Cardiac muscle cell (in vitro differentiated cells and primary cell): Measurements from ENCODE around the gene NRL. TPM values are rescaled to one million over a fixed set of nuclear protein-coding genes. Genes with fewer than 3 reads are reported as not detected.

Experiments
- DNase-seq, 2 donors: peaks; one replicate each; pipeline versions ENCODE4 v3.0.0 to v3.0.0-alpha.2; 2010 to 2017; ENCODE audit warnings: low read depth in 1 of 2, low spot score in 1 of 2
- H3K27ac ChIP-seq: fragments of 200-600 bp; sonication (generic); 2 replicates; pipeline ENCODE4 v1.5.1; 2016
- H3K27me3 ChIP-seq: fragments of 200-600 bp; sonication (generic); 2 replicates; pipeline ENCODE4 v1.6.0; 2016; ENCODE audit warnings: control low read depth
- H3K36me3 ChIP-seq: fragments of 200-600 bp; sonication (generic); 2 replicates; pipeline ENCODE4 v1.5.1; 2016; ENCODE audit warnings: control low read depth
- H3K4me1 ChIP-seq: fragments of 200-600 bp; sonication (generic); 2 replicates; pipeline ENCODE4 v1.8.1; 2017; ENCODE audit warnings: low read depth, mild to moderate bottlenecking, mixed run types
- H3K4me3 ChIP-seq: fragments of 200-600 bp; sonication (generic); 2 replicates; pipeline ENCODE4 v1.5.1; 2016; ENCODE audit warnings: mild to moderate bottlenecking
- H3K9me3 ChIP-seq: fragments of 200-600 bp; sonication (generic); 2 replicates; pipeline ENCODE4 v1.5.1; 2017; ENCODE audit warnings: low read depth, mild to moderate bottlenecking, control low read depth
- CTCF ChIP-seq: IDR thresholded peaks from 2 replicates; pipeline ENCODE4 v1.5.1; 2012; ENCODE audit warnings: low read depth, mild to moderate bottlenecking, low read length
- polyA plus RNA-seq: library from polyadenylated mRNA; unstranded; fragments of >200 nt; fragmentation: Nextera tagmentation; extraction: Ambion mirVana; gene quantifications from 2 replicates; pipeline ENCODE4 v1.2.1, GENCODE V29; 2016
- total RNA-seq: library from RNA; depleted of rRNA; stranded (reverse); fragments of >200 nt; gene quantifications from 2 replicates; pipeline ENCODE4 v1.2.3, GENCODE V29; 2016

NRL gene
- total RNA-seq, result 4.2 and 6.7 TPM in 2 replicates
- 4.8 and 5.1 TPM in 2 replicates for polyA plus RNA-seq

GRCh38 chr14:24114532-24115421, at the start of gene NRL, which contains the start of gene DCAF11:
Gene NRL, minus strand, starts transcription at chr14:24114949. Its CDS starts 32,101 bp downstream, at chr14:24082848.
Gene DCAF11, plus strand, starts transcription at chr14:24114777. Its CDS starts 818 bp downstream, at chr14:24115595.
- peaks cover 11% of the 10 kb centered on the region for H3K4me1 ChIP-seq
- peak within 1 kb of the TSS; percentile 44 for H3K4me3 ChIP-seq
- no peaks in the 10 kb centered on the region for H3K9me3 ChIP-seq
- peaks cover 26% of the 10 kb centered on the region for H3K36me3 ChIP-seq
- no peak for TF ChIP-seq CTCF
- DNase-seq, result peak; percentile 99 to 100
- H3K27ac ChIP-seq, result peak within 1 kb of the TSS; percentile 92
- H3K27me3 ChIP-seq, result no peaks in the 10 kb centered on the region

- Histone ChIP-seq H3K9me3 (no peaks in the 10 kb centered on the region), H3K27ac (peak overlapping the region; percentile 75), H3K27me3 (no peaks in the 10 kb centered on the region), H3K36me3 (peaks cover 22% of the 10 kb centered on the region), H3K4me3 (no peak overlapping the region), H3K4me1 (peaks cover 11% of the 10 kb centered on the region)
- TF ChIP-seq CTCF, result no peak
- DNase-seq, result peak in 1 of 2 donors; percentile 52
Measured at GRCh38 chr14:24162093-24162492, 47.3 kb upstream of the NRL start.

DNA sequence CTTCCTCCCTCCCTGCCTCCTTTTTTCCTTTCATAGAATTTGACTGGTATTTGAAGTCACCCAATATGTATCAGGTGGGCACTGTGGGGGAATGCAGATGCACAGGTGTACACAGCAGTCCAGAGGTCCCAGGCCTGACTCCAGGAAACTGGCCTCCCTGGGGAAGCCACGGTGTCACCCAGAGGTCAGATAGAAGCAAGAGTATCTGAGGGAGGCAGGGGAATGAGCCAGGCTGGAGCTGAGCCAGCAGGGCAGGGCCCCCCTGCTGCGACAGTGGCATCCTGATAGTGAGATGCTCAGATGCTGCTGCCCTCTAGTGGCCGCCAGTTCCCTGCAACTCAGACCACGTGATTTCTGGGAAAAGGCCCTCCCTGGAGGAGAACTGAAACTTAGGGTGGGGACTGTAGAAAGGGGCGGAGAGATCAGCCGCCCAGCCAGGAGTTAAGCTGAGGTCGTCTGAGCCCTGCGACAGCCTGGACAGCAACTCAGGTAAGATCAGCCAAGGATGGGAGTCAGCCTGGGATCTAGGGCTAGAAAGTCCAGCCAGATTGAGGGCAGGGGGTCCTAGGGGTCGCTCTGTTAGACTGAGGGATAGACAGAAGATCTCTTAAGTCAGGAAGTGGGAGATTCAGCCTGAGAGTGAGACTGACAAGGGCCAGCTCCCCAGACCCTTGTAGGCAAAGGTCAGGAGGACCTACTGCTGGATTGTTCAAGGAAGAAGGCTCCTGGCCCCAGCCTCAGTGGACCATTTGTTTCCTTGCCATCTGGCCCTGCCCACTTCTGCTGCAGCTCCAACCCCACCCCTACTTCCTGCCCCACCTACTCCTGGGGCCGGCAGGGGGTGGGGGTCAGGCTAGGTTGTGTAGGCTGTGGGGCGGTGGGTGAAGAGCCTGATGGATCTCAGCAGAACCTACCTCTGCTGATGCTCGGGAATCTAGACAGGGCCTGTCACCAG, 46.4 kb upstream of the NRL start, which contains the start of gene IRF9:
IRF9 (plus strand) TSS at position 416 of the 955 bp plus-strand sequence. CDS start 880 bp downstream, outside the sequence.
- H3K27ac ChIP-seq, result peak within 1 kb of the TSS; percentile 75
- peaks cover 11% of the 10 kb centered on the region for H3K4me1 ChIP-seq
- peaks cover 28% of the 10 kb centered on the region for H3K36me3 ChIP-seq
- DNase-seq, result peak; percentile 97
- H3K27me3 ChIP-seq, result no peaks in the 10 kb centered on the region
- peak within 1 kb of the TSS; percentile 9 for H3K4me3 ChIP-seq
- no peaks in the 10 kb centered on the region for H3K9me3 ChIP-seq
- TF ChIP-seq CTCF, result peak; percentile 88

GRCh38 chr14:24160499-24160849, 45.7 kb upstream of the NRL start:
- peaks cover 11% of the 10 kb centered on the region for H3K4me1 ChIP-seq
- no peak for TF ChIP-seq CTCF
- no peak for DNase-seq
- no peak overlapping the region for H3K4me3 ChIP-seq
- H3K27ac ChIP-seq, result peak overlapping the region; percentile 65
- peaks cover 34% of the 10 kb centered on the region for H3K36me3 ChIP-seq
- H3K27me3 ChIP-seq, result no peaks in the 10 kb centered on the region
- no peaks in the 10 kb centered on the region for H3K9me3 ChIP-seq

- H3K36me3 ChIP-seq, result peaks cover 37% of the 10 kb centered on the region
- peak overlapping the region; percentile 65 for H3K27ac ChIP-seq
- no peaks in the 10 kb centered on the region for H3K27me3 ChIP-seq
- H3K4me1 ChIP-seq, result peaks cover 11% of the 10 kb centered on the region
- DNase-seq, result no peak
- no peak for TF ChIP-seq CTCF
- no peaks in the 10 kb centered on the region for H3K9me3 ChIP-seq
- no peak overlapping the region for H3K4me3 ChIP-seq
Measured at GRCh38 chr14:24159777-24160498, 45.2 kb upstream of the NRL start.
